GM12873 (cell line): Measurements from ENCODE around the gene NUDCD3.

Experiments
- CTCF ChIP-seq: IDR thresholded peaks from 2 replicates; pipeline ENCODE4 v1.5.1; 2012; ENCODE audit warnings: low read depth, mild to moderate bottlenecking, moderate library complexity, low read length, control low read depth; ENCODE audit not compliant: insufficient read depth; ENCODE audit errors: missing control alignments

NUDCD3 gene

GRCh38 chr7:44374007-44374763 is 116.3 kb downstream of the NUDCD3 start:
- TF ChIP-seq CTCF = no peak

DNA sequence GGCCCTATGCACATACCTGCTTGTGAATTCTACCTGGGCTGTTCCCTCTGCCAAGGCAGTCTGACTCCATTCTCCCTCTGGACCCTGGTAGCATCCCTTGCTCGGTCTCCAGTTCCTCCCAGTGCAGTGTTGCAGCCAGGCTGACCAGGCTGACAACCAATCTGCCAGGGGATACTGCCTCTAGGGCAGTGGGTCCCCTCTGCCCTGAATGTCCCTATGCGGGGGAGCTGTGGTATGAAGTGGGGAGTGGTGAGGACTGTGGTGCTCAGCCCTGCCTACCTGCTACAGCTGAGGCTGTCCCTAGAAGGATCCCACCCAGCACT is 117.1 kb downstream of the NUDCD3 start:
- TF ChIP-seq CTCF = no peak

- TF ChIP-seq CTCF = no peak
These were observed 117.7 kb downstream of the NUDCD3 start for GRCh38 chr7:44372560-44373417.

GRCh38 chr7:44368885-44369284 is 121.6 kb downstream of the NUDCD3 start:
- TF ChIP-seq CTCF = no peak

DNA sequence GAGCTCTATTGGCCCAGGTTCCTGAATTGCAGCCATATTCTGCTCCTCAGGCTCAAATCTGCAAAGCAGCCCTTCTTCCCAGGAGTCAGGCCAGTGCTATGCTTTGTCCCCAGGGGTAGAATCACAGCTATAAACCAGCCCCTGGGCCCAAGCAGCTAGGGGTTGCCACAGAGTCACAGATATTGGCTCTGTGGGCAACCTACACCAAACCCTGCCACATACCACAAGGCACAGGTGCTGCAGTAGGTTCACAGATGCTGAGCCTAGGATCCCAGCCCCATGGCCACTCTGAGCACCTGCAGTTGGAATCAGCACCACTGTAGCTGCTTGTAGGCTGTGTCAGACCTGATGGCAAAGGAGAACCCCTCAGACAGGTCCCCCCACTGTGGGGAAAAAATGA is 122.0 kb downstream of the NUDCD3 start:
- TF ChIP-seq CTCF = no peak

GRCh38 chr7:44367475-44368043 is 122.9 kb downstream of the NUDCD3 start:
- no peak for TF ChIP-seq CTCF

DNA sequence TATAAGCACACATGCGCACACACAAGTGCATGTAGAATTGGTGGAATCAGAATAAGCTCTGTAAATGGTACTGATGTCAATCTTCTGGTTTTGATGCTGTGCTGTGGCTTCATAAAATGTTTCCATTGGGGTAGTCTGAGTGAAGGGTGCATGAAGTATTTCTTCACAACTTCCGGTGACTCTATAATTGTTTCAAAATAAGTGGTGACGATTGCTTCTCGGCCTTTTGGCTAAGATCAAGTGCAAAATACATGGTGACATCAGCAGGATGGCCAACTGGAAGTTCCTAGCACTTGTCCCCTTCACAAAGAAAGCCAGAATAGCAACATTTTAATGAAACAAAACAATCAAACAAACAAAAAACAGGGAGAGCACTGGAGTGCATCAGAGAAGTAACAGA is 123.5 kb downstream of the NUDCD3 start:
- TF ChIP-seq CTCF = no peak
